Stimulated activated CD4-positive, alpha-beta T cell treated with anti-CD3 and anti-CD28 coated beads, Interleukin-4, amount 100 ng/mL, for 4 hours (primary cell): ENCODE measurements around the gene PHC3.
"Not testable (repeated sequence)": the region's sequence is repeated elsewhere in the genome, so short reads cannot be mapped to it uniquely, and the experiment has no call there.

ENCODE experiments used
- DNase-seq, 2 experiments: peaks; one replicate each; pipeline ENCODE4 v3.0.0-alpha.2; 2020

Gene PHC3

DNA sequence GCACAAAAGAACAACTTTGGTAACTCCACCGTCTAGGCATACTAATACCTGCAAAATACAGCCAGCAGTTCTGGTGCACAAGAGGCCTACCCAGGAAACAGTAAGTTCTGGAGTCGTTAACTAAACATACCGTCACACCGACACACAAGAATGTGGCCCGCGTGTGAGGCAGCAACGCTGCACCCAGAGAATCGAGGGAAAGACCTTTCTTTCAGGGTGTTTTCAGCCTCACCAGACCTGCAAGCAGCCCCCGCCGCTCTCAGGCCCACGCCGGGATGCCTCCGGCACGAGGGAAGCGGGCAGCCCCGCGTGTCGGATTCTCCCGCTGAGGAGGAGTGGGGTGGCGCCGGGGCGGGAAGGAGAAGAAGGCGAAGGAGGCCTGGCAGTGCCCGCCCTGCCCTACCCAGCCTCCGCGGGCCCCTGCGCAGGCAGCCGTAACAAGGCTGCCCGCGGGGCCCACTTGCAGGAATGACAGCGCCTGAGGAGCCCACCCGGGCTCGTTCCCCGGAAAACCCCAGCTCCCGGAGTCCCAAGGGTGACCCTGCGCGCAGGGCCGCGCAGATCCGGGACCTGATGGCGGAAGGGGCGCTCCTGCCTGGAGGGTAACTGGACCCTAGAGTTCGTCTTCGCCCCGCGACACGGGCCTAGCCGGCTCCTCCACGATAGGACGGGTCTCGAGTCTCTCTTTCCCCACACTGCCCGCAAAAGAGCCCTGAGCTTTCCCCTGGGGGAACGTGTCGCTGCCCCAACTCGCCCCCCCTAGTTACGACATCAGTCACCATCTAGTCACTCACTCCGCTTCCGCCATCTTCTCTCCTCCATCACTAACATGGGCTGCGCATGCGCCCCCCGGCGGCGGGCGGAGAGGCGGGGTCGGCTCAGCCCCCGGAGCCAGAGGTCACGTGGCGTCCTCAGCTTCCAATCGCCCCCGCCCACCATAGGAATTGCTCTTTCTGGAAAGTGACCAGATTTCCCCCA, at the start of gene PHC3:
Gene PHC3 (minus strand): TSS at position 826 of the 978 bp plus-strand sequence. CDS start 18 bp downstream, at position 808.
- DNase-seq: peak; percentile 91 to 92

GRCh38 chr3:170228093-170228766, 46.7 kb upstream of the PHC3 start:
- DNase-seq: no peak

- no peak for DNase-seq
Measured at GRCh38 chr3:170226426-170226960, 45.0 kb upstream of the PHC3 start.

DNA sequence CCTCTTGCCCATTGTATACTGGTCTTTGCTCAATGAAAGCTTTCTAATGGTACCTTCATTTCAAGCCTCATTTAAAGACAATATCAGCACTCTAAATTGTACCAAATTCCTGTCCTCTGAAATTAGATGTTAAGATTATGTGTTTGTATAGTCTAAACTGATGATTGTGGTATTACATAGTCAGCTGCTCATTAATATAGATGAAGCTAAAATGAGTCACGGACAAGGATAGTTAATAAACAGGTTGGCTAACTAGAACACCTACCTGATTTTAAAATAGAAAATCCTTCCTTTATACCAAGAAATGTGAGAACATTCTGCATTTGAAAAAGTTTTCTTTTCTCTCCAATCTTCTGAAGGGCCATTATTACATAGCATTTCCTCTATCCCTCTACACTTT, 43.6 kb upstream of the PHC3 start:
- DNase-seq: no peak

DNA sequence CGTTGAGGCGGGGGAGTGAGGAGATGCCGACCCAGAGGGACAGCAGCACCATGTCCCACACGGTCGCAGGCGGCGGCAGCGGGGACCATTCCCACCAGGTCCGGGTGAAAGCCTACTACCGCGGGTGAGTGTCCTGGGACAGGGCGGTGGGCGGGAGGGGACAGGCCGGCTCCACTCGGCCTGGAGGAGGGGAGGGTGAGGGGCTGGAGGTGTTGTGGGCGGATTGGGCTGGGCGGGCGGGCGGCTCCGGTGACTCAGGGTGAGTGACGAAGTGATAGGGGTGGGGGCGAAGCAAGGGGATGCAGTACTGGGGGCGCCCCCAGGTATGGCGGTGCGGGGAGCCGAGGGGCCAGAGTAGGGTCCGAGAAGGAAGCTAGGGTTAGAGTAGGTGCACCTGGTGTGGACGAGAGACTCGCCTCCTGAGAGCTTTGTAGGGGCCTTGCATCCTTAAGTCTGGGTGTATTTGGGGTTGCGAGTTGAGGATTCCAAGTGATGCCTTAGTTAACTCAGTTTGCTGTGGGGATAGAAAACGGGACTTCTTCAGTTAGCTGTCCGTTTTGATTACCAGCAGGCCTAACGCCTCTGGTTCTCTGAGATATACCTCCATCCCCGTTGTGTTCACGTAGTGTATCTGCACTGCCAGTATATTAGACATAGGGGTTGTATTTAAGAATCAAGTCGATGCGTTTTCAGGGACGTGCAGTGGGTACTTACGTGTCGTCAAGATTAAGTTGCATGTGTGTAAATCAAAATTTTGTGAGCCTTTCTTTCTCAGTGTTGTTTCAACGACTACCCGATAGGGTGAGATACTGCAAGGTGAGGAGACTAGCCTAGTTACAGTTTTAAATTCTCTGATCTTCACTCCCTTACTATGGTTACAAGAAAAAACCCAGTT, 41.4 kb upstream of the PHC3 start:
- DNase-seq: peak; percentile 39 to 56

- peak; percentile 82 to 84 for DNase-seq
Measured at GRCh38 chr3:170221924-170222646, 40.6 kb upstream of the PHC3 start, which contains the start of gene PRKCI. PRKCI (plus strand) TSS chr3:170222424; CDS start chr3:170222670, 246 bp downstream.

- no peak for DNase-seq
Measured at GRCh38 chr3:170220871-170221270, 39.3 kb upstream of the PHC3 start.

DNA sequence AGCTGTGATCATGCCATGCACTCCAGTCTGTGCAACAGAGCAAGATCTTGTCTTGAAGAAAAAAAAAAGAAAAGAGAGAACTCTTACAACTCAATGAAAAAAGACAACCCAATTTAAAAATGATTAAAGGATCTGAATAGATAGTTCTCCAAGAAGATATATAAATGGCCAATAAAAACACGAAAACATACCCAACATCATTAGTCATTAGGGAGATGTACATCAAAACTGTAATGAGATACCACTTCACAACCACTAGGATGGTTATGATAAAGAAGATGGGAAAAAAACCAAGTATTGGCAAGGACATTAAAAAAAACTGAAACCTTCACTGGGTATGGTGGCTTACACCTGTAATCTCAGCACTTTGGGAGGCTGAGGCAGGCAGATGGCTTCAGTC, 38.3 kb upstream of the PHC3 start:
- DNase-seq: no peak

DNA sequence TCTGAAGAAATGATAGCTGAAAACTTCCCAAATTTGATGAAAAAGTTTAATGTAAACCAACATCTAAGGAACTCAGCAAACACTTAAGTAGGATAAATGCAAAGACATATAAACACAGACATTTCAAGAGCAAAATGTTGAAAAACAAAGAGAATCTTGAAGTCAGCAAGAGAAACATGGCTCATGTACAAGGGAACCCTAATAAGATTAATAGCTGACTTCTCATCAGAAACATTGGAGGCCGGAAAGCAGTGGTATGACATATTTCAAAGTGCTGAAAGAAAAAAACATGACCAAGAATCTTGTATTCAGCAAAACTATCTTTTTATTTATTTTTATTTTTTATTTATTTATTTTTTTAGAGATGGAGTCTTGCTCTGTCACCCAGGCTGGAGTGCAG, 30.1 kb upstream of the PHC3 start:
- no peak for DNase-seq

- no peak for DNase-seq
Measured at GRCh38 chr3:170207717-170208116, 26.2 kb upstream of the PHC3 start.

- not testable (repeated sequence) for DNase-seq
Measured at GRCh38 chr3:170206164-170206762, 24.7 kb upstream of the PHC3 start.

DNA sequence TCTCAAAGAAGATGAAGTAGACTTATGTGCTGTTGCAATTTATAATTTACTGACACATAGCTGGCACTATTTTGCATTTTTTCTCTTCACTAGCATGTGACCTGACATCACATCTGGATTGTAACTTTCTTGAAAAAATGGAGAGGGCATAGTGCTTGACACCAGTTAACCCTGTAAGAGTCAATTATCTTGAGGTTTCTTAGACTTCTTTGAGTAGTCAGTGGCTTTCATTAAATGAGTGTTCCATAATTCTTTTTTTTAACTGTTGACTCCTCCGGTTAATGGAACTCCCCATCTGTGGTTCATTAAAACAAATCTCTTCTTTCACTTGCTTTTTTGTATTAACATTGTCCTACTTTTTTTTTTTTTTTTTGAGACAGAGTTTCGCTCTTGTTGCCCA, 23.8 kb upstream of the PHC3 start:
- no peak for DNase-seq

DNA sequence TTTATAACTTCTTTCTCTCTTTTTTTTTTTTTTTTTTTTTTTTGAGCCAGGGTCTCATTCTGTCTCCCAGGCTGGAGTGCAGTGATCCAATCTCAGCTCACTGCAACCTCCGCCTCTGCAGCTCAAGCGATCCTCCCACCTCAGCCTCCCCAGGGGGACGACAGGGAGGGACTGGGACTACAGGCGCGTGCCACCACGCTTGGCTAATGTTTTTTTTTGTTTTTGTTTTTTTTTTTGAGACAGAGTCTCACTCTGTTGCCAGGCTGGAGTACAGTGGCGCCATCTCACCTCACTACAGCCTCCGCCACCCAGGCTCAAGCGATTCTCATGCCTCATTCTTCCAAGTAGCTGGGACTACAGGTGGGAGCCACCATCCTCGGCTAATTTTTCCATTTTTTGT, 23.0 kb upstream of the PHC3 start:
- no peak for DNase-seq

DNA sequence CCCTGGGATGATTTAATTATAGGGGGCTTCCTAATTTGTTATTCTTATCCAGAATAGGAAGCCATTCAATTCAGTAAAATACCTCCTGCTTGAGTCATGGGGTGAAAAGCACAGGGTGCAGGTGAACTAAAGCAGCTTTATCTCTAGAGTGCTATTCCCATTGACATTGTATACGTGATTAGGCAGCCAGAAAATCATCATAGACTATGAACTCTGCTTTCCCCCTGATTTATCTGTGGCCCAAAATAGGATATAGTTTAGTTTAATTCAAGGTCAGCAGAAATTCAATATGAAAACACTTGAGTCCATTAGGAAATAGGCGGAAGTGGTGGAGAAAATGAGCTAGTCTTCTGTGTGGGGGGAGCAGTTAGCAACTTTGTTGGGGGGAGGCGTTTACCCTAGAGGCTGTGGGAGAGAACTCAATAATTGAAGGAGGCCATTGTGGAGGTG, 22.5 kb upstream of the PHC3 start:
- no peak for DNase-seq

GRCh38 chr3:170203457-170203856, 21.9 kb upstream of the PHC3 start:
- DNase-seq: no peak

GRCh38 chr3:170201527-170201926, 20.0 kb upstream of the PHC3 start:
- DNase-seq: no peak

DNA sequence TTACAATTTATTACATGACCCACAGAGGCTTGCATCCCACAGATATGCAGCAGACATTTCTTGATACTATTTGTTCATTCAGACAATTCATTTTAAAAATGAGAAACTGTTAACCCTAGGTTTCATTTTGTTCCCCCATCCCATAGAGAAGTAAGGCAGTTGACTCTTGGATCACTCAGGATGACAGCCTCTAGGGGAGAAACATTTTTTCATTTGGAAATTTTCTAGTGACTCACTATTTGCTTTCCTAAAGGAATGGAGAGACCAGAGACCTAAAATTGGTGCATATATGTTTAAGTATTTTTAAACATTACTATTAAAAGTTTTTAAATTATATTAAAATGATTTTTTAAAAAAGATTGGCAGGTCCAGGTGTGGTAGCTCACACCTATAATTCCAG, 19.5 kb upstream of the PHC3 start:
- DNase-seq: no peak

GRCh38 chr3:170196833-170197232, 15.3 kb upstream of the PHC3 start:
- no peak for DNase-seq

DNA sequence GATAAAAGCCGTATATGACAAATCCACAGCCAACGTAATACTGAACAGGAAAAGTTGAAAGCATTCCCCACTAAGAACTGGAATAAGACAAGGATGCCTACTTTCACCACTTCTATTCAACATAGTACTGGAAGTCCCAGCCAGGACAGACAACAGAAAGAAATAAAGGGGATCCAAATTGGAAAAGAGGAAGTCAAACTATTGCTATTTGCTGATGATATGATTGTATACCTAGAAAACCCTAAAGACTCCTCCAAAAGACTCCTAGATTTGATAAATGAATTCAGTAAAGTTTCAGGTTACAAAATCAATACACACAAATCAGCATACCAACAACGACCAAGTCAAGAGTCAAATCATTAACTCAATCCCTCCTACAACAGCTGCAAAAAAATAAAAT, 14.2 kb upstream of the PHC3 start:
- not testable (repeated sequence) for DNase-seq

- DNase-seq: no peak
Measured at GRCh38 chr3:170189398-170190256, 8.1 kb upstream of the PHC3 start.
